ENCODE measurements around the gene GARNL3. TPM values are rescaled to one million over a fixed set of nuclear protein-coding genes. Genes with fewer than 3 reads are reported as not detected.

GARNL3 gene
- total RNA-seq, 2 experiments from 2014 or later, result 0.63 to 1.8 TPM

GRCh38 chr9:127369428-127369827, 104.9 kb downstream of the GARNL3 start:
- intact Hi-C loops (cut with DNase I, micrococcal nuclease), result no loop called here
- no peak overlapping the region for H3K4me3 Mint-ChIP-seq
- ChIA-PET CTCF (no interaction called here), POLR2A (interaction anchor here (0.5 kb wide), 1 partner anchor 365 kb away, joined by 3 read pairs; no protein-coding TSS in a partner anchor)
- Histone ChIP-seq H3K4me1 (ENCODE audit: insufficient read depth, low read length) (no peaks in the 10 kb centered on the region), H3K36me3 (ENCODE audit: insufficient read depth, low read length) (no peaks in the 10 kb centered on the region), H3K27me3 (ENCODE audit: control insufficient read depth in 1 of 2, insufficient read depth in 2 of 2, low read length in 2 of 2) (peaks cover 23 to 55% of the 10 kb centered on the region in 2 experiments), H3K4me3 (ENCODE audit: low read length) (no peak overlapping the region), H3K27ac (ENCODE audit: low read depth in 1 of 2, low read length in 2 of 2) (no peak overlapping the region), H3K9me3 (ENCODE audit: control insufficient read depth in 1 of 2, insufficient read depth in 1 of 2, low read length in 2 of 2) (no peaks in the 10 kb centered on the region)
- no peak for DNase-seq
- no peaks in the 10 kb centered on the region for H3K4me1 Mint-ChIP-seq (ENCODE audit: low read depth)
- TF ChIP-seq, protein P1, sequence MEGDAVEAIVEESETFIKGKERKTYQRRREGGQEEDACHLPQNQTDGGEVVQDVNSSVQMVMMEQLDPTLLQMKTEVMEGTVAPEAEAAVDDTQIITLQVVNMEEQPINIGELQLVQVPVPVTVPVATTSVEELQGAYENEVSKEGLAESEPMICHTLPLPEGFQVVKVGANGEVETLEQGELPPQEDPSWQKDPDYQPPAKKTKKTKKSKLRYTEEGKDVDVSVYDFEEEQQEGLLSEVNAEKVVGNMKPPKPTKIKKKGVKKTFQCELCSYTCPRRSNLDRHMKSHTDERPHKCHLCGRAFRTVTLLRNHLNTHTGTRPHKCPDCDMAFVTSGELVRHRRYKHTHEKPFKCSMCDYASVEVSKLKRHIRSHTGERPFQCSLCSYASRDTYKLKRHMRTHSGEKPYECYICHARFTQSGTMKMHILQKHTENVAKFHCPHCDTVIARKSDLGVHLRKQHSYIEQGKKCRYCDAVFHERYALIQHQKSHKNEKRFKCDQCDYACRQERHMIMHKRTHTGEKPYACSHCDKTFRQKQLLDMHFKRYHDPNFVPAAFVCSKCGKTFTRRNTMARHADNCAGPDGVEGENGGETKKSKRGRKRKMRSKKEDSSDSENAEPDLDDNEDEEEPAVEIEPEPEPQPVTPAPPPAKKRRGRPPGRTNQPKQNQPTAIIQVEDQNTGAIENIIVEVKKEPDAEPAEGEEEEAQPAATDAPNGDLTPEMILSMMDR (IDR thresholded peaks at IDR 0.05), result no peak
- H3K9me3 Mint-ChIP-seq, result no peaks in the 10 kb centered on the region
- no peaks in the 10 kb centered on the region for H3K36me3 Mint-ChIP-seq (ENCODE audit: low read depth)
- no peak overlapping the region for H3K27ac Mint-ChIP-seq
- ATAC-seq (ENCODE audit: poor library complexity), result no peak
- peaks cover 75% of the 10 kb centered on the region for H3K27me3 Mint-ChIP-seq

DNA sequence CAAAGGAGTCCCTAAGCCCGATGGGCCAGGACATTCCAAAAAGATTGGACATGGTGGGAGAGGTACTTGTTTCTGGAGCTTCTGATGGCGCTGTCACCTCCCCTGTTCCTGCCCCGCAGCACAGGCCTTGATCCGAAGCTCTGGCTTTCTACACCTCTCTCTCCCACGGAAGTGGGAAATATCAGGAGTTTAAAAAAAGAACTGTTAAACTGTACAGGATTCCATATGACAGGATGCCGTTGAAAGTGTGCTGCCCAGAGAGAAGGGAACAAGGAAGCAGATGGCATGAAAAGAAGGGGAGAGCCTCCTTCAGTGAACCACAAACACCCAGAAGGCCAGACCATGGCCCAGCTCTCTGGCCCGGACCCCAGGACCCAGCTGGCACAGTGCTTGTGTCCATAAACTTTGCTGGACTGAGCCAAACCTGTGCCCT, 105.6 kb downstream of the GARNL3 start:
- intact Hi-C loops (cut with DNase I, micrococcal nuclease), result no loop called here
- Mint-ChIP-seq H3K4me1 (ENCODE audit: low read depth) (no peaks in the 10 kb centered on the region), H3K9me3 (no peaks in the 10 kb centered on the region), H3K27me3 (peaks cover 76% of the 10 kb centered on the region), H3K4me3 (no peak overlapping the region), H3K27ac (no peak overlapping the region), H3K36me3 (ENCODE audit: low read depth) (no peaks in the 10 kb centered on the region)
- no peaks in the 10 kb centered on the region for H3K36me3 ChIP-seq (ENCODE audit: insufficient read depth, low read length)
- no peaks in the 10 kb centered on the region for H3K4me1 ChIP-seq (ENCODE audit: insufficient read depth, low read length)
- peaks cover 23 to 61% of the 10 kb centered on the region in 2 experiments for H3K27me3 ChIP-seq (ENCODE audit: control insufficient read depth in 1 of 2, insufficient read depth in 2 of 2, low read length in 2 of 2)
- CTCF ChIA-PET, result no interaction called here
- DNase-seq (no peak), ATAC-seq (ENCODE audit: poor library complexity) (no peak)
- no peaks in the 10 kb centered on the region for H3K9me3 ChIP-seq (ENCODE audit: control insufficient read depth in 1 of 2, insufficient read depth in 1 of 2, low read length in 2 of 2)
- TF ChIP-seq, protein P1 (IDR thresholded peaks at IDR 0.05), result no peak
- POLR2A ChIA-PET, result no interaction called here
- H3K27ac ChIP-seq (ENCODE audit: low read depth in 1 of 2, low read length in 2 of 2), result no peak overlapping the region
- H3K4me3 ChIP-seq (ENCODE audit: low read length), result no peak overlapping the region

- DNase-seq (no peak), ATAC-seq (ENCODE audit: poor library complexity) (no peak)
- no peak overlapping the region for H3K4me3 Mint-ChIP-seq
- TF ChIP-seq, protein P1 (IDR thresholded peaks at IDR 0.05), result no peak
- no peak overlapping the region for H3K4me3 ChIP-seq (ENCODE audit: low read length)
- no peaks in the 10 kb centered on the region for H3K9me3 Mint-ChIP-seq
- peaks cover 23 to 67% of the 10 kb centered on the region in 2 experiments for H3K27me3 ChIP-seq (ENCODE audit: control insufficient read depth in 1 of 2, insufficient read depth in 2 of 2, low read length in 2 of 2)
- no peaks in the 10 kb centered on the region for H3K36me3 Mint-ChIP-seq (ENCODE audit: low read depth)
- CTCF ChIA-PET, result interaction anchor here (0.6 kb wide), 1 partner anchor 214 kb away, joined by 3 read pairs; no protein-coding TSS in a partner anchor
- no peaks in the 10 kb centered on the region for H3K9me3 ChIP-seq (ENCODE audit: control insufficient read depth in 1 of 2, insufficient read depth in 1 of 2, low read length in 2 of 2)
- H3K36me3 ChIP-seq (ENCODE audit: insufficient read depth, low read length), result no peaks in the 10 kb centered on the region
- H3K4me1 ChIP-seq (ENCODE audit: insufficient read depth, low read length), result no peaks in the 10 kb centered on the region
- POLR2A ChIA-PET, result no interaction called here
- H3K27ac Mint-ChIP-seq, result no peak overlapping the region
- H3K27me3 Mint-ChIP-seq, result peaks cover 84% of the 10 kb centered on the region
- H3K4me1 Mint-ChIP-seq (ENCODE audit: low read depth), result no peaks in the 10 kb centered on the region
- intact Hi-C loops (cut with DNase I, micrococcal nuclease), result no loop called here
- H3K27ac ChIP-seq (ENCODE audit: low read depth in 1 of 2, low read length in 2 of 2), result no peak overlapping the region
Observed at GRCh38 chr9:127370672-127371648, 106.4 kb downstream of the GARNL3 start.

Data from CD4-positive, alpha-beta T cell (primary cell).